Left cardiac atrium (tissue), 4 donors: ENCODE measurements around the gene CDKN1C. TPM values are rescaled to one million over a fixed set of nuclear protein-coding genes. Genes with fewer than 3 reads are reported as not detected.
A peak's percentile ranks its signal among the peaks of the same experiment; 100 is the strongest.
"Not testable (repeated sequence)": the region's sequence is repeated elsewhere in the genome, so short reads cannot be mapped to it uniquely, and the experiment has no call there.

Experiments used
- ATAC-seq, 2 donors: fragments of 200-7000 bp; cut with Tn5 transposase; one replicate each; pipeline ENCODE4 v1.9.1; 2020; ENCODE audit warnings: mild to moderate bottlenecking in 2 of 2, moderate library complexity in 2 of 2
- DNase-seq: peaks from one replicate; pipeline ENCODE4 v3.0.0-alpha.2; 2020
- intact Hi-C, 2 donors: fragments of 100-400 bp; cut with DNase I; formaldehyde crosslinking; loops; one replicate each; pipeline versions ENCODE4 v1.14.1 to v1.15.1; 2022 to 2023
- total RNA-seq, 2 donors: library from RNA; stranded (reverse); fragmentation: NEBNext Ultra II Directional; extraction: Animal tissue kit (Norgen Biotek cat#: 25700); gene quantifications; one replicate each; pipeline ENCODE4 v1.2.1, GENCODE V29; 2021
- donor health status: DM: no; HTN: yes; CAD: no.
- donor health status: DM: no; HTN: yes; CAD: no; lungs with severe emphysema.
- donor health status: DM: yes; HTN: yes; CAD: no.
- donor health status: Dilated cardiomyopathy.

Gene CDKN1C
- total RNA-seq, 2 donors from 2014 or later: 23.3 to 44.2 TPM

GRCh38 chr11:2911088-2911784, 25.7 kb upstream of the CDKN1C start:
- no peak for DNase-seq

DNA sequence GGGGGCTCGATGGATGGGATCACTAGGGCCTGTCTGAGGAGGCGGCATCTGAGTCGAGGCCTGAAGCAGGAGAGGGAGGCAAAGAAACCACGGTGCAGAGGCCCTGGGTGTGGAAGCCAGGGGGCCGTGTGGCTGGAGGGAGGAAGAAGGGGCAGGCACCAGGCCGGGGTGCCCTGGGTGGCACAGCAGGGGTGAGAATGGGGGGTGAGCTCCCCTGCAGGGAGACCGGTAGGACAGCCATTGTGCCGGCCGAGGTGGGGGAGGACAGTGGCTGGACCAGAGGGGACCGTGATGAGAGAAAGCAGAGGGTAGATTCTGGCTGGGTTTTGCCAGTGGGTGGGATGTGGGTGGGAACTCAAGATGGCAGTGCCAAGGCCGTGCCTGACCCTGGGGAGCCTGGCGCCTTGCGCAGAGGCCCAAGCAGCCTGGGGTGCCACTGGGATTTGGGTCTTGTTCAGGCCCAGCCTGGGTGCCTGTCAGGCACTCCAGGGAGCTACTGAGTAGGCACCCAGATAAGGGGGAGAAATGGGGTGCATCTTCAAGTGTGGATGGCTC, 24.9 kb upstream of the CDKN1C start:
- intact Hi-C loops: no loop called here
- DNase-seq (no peak), ATAC-seq (no peak)

More at GRCh38 chr11:2911088-2911784, 25.7 kb upstream of the CDKN1C start:
- intact Hi-C loops: no loop called here
- no peak for ATAC-seq

- DNase-seq (no peak), ATAC-seq (no peak)
- intact Hi-C loops: no loop called here
These were observed 23.7 kb upstream of the CDKN1C start for GRCh38 chr11:2909133-2909902.

GRCh38 chr11:2908130-2908529, 22.6 kb upstream of the CDKN1C start:
- DNase-seq (no peak), ATAC-seq (no peak)
- intact Hi-C loops: no loop called here

DNA sequence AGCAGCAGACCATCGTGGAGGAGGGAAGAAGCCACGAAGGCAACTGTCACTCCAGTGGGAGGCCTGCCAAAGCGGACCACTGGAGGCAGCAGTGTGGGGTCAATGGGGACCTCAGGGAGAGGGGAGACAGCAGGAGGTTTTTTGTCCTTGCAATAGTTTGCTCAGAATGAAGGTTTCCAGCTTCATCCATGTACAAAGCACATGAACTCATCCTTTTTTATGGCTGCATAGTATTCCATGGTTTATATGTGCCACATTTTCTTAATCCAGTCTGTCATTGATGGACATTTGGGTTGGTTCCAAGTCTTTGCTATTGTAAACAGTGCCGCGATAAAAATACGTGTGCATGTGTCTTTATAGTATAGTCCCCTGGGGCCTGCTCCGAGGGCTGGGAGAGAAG, 19.7 kb upstream of the CDKN1C start:
- intact Hi-C loops, ATAC-seq, DNase-seq: not testable (repeated sequence)

DNA sequence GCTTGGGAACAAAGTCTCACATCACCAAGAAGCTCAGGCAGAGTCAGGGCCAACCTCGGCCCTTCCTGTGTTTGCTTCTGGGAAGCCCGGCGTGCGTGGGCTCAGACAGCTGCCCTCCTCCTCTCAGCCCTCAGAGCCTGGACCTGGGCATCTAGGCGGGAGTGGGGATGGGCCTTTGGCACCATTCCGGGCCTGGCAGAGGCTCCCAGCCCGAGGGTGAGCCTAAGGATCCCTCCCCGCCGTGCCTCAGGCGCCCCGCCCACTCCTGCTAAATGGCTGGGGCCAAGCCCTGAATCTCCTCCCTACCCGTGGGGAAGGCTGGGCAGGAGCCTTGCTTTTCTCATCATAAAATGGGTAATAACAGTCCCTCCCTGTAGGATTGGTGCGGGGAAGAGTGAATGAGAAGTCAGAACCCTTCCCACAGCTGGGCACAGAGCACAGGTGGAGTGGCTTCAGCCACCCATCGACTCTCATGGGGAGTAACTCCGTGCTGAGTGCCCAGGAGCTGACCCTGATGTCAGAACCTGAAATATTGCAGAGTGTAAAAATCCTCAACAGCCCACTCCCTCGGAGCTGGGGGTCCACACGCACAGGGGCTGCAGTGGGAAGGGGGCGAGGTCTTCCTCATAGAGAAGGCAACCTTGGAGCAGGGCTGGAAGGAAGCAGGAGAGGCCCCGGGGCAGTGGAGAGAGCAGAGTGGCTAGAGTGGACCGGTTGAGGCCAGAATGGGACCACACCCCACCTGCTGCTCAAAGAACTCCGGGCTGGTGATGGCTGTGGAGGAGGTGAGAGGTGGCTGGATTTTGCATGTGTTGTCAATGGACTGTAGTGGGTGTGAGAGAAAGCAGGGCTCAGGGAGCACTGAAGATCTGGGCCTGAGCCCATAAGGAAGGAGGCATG, 18.8 kb upstream of the CDKN1C start:
- intact Hi-C loops: no loop called here
- ATAC-seq: peak in 1 of 2 donors; percentile 37
- DNase-seq: peak; percentile 52

GRCh38 chr11:2903672-2904011, 18.1 kb upstream of the CDKN1C start:
- intact Hi-C loops: no loop called here
- ATAC-seq (no peak), DNase-seq (no peak)

DNA sequence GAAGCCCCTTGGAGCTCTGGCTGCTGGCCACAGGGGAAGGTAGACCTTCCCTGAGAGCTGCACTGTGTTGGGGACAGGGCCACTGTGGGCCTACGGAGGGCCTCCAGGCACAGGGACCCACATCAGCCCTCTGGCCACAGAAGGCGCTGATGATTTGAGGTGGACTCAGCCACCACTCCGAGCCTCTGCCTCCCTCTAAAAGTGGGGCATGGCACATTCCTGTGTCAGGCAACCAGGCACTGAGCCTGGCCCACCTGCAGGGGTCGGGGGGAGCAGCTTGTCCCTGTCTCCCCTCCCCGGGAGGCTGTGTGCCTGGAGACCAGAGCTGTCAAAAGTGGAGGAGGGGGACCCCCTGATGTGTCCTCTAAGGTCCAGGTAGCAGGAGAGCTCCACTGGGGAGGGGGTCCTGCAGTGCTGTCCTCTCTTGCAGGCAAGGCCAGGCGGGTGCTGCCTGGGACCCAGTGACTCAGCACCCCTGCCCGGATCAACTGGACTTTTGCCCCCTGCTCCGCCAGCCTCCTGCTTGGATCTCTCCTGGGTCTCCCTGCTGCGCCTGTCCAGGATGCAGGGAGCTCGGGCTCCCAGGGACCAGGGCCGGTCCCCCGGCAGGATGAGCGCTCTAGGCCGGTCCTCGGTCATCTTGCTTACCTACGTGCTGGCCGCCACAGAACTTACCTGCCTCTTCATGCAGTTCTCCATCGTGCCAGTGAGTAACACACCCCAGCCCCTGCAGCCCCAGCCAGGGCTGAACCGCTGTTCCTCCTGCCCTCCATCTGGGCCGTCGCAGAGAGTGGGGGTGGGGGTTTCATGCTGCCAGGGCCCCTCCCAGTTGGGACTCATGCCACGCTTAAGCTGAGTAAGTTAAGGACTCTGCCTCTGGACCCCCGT, 17.5 kb upstream of the CDKN1C start:
- intact Hi-C loops: no loop called here
- DNase-seq: no peak
- peak in 1 of 2 donors; percentile 1 for ATAC-seq

DNA sequence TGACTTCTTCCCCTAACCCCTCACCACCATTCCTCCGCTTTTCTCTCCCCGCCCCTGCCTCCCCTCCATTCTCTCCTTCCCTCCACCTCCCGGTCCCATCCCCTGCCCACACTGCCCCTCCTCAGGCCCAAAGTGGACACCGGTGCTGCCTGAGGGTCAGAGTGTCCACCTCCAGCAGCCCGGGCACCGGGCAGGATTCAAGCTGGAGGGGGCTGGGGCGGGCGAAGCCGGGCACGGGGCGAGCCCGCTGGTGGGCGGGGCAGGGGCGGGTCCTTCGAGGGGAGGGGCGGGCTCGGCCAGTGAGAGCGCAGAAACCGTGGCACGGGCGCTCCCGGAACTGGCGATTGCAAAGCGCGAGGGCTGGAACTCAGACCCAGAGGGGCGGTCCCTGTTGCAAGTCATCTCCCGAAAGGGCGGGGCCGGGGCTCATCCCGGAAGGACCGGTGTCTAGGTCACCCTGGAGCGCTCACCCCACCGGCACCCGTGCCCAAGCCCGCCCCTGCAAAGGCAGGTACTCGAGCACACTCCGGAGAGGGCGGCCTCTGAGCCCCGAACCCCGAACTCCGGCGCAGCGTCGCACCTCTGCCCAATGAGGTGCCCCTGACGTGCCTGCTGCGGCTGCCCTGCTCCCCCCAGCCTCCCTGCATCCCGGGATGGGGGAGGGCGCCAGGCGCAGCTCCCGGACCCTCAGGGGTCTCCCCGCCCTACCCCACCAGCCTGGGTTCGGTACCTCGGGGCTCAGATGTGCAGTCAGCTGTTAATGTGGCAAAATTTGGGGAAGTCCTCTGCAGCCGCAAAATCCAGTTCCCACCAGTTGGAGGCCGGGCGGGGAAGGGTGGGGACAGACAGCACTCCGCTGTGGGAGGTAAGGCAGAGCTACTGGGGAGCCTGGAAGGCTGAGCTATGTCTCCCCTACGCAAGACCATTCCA, 16.5 kb upstream of the CDKN1C start:
- intact Hi-C loops: no loop called here
- peak; percentile 96 for DNase-seq
- peak; percentile 91 to 94 for ATAC-seq

DNA sequence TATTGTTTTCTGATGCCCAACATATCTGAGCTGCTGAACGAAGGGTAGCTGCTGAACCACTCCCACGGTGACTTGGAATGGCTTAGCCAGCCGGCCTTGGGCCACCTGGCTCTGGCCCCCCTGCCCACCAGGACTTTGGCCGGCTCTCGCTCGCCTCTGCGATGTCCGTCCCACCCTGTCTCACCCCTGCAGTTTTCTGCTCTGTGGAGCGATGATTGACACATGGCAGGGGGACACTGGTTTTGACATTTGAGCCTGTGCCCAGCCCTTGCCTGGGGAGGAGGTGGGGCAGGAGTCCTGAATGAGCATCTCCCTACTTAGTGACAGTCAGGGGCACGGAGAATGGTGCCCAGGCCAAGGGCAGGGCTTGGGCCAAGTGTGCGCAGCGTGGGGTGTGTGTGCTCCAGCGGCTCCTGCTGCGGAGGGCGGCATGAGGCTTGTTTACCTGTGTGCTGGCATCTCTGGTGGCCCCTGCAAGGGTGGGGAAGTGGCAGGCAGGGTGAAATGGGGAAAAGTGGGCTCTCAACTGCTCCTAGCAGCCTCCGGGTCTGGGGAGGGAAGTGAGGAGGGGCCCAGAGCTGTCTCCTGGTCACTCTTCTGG, 15.7 kb upstream of the CDKN1C start:
- DNase-seq: no peak
- intact Hi-C loops: no loop called here
- ATAC-seq: peak in 1 of 2 donors; percentile 1

DNA sequence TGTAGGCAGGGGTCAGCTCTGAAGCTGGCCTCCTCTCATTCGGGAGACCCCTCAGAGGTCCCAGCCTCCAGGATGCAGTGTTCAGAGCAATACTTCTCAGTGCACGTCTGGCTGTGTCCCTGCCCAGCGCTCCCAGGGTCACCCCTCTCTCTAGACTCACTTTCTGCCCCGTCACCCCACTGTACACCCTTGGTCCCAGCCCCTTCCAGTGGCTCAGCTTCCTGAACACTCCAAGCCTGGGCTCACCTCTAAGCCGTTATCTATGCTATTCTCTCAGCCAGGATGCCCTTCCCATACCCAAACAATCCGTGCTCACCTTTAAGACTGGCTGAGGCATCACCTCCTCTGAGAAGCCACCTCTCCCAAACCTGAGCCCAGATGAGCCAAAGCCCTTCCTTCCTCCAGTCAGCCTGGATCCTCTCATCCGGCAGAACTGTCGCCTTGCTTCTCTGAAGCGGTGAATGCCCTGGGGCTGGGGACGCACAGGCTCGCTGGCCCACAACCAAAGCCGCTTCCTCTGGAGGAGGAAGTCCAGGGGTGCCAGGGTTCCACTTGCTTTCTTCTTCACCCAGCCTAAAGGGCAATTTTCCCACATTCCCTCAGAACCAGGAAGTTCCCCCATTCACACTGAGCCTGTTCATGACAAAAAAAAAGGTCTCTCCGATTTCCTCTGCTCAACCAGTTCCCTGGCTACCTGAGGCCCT, 13.7 kb upstream of the CDKN1C start:
- ATAC-seq (no peak), DNase-seq (peak; percentile 50)
- intact Hi-C loops: loop anchor here (10.0 kb wide), 2 partner anchors 584 to 704 kb away; no protein-coding TSS in a partner anchor

DNA sequence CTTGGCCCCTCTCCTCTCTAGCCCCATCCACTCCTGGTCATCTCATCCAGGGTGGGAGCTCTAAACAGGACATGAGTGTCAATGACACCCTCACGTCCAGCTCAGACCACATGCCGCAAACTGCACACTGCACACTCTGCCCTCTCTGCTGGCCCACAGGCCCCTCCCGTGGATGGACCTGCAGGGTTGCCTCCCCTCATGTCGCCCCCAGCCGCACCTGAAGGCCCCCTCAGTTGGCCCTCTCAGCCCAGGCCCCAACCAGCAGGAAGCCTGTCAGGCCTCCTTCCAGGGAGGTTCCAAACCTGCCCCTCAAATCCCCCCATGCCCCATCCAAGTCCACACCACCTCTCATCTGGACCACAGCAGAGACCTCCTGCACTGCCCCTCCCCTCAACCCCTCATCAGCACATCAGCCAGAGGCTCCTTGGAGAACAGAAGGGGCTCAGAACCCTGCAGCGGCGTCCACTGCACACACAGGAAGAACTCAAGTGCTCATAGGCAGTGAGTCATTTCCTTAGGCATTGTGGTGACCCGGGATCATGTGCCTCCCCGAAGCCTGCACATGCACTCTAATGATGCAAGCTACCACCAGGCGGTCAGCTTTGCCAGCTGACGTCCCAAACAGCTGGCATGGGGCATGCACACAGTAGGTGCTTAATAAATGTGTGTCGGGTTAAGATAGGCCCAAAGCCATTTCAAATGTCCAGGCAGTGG, 12.9 kb upstream of the CDKN1C start:
- intact Hi-C loops: loop anchor here (10.0 kb wide), 2 partner anchors 584 to 704 kb away; no protein-coding TSS in a partner anchor
- DNase-seq (peak; percentile 76), ATAC-seq (peak; percentile 24 to 38)

- ATAC-seq: no peak
- intact Hi-C loops: loop anchor here (10.0 kb wide), 2 partner anchors 582 to 702 kb away; no protein-coding TSS in a partner anchor
- no peak for DNase-seq
These were observed 11.5 kb upstream of the CDKN1C start for GRCh38 chr11:2897048-2897447.

DNA sequence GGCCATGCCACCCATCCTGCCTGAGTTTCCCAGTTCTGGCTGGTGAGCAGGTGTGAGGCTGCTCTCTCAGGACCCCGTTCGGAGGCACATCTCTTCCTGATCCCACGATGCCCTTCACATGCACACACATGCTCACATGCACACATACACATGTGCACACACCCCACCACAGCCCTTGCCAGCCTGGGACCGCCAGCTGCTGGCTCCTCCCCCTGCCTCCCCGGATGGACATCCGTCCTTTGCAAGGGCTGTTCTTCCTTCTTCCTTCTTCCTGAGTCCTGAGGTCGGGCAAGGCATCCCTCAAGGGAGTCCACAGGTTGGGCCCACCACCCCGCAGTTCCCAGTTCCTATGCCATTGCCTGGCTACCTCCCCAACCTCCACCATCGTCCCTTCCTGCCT, 10.5 kb upstream of the CDKN1C start:
- no peak for DNase-seq
- ATAC-seq: no peak
- intact Hi-C loops: loop anchor here (10.0 kb wide), 2 partner anchors 581 to 701 kb away; no protein-coding TSS in a partner anchor

DNA sequence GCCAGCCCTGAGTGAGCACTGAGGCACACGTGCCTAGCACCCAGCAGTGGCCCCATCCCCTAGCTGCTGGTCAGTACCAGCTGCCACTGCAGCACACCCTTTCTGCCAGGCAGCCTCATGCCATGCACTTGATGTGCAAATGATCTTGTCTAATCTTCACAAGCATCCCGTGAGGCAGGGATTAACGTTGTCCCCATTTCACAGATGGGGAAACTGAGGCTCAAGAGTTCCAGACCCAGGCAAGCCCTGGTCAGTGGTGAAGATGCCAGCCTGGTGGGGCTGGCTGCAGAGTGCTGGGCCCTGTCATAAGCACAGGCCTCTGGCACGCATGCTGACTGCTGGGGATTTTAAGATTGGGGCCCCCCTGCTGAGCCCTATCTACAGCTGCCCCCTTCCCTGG, 8.4 kb upstream of the CDKN1C start:
- DNase-seq (no peak), ATAC-seq (no peak)
- intact Hi-C loops: loop anchor here (10.0 kb wide), 2 partner anchors 579 to 699 kb away; no protein-coding TSS in a partner anchor
